ENCODE measurements around the gene MIR17HG.

DNA sequence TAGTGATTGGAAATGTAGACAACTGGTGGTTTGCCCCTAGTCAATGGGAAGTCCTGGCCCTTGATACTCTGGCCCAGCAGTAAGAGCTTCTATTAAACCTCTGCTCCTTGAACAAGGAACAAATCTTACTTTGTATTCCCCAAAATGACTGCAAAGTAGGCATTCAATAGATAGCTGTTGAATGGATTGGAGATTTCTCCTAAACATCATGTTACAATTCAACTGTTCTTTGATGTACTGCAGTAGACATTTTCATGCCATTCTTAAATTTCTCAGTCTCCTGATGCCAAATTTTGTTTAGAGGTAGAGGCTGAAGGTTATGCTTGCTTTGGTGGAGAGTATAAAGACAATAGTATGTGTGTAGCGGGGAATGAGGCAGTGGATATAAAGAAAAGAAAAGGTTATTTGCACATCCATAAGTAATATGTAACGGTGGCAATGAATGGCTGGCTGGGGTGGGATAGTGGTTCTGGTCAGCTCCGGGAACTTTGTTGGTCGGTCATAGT lies 12.8 kb downstream of the MIR17HG start:
- TF ChIP-seq, protein P1, sequence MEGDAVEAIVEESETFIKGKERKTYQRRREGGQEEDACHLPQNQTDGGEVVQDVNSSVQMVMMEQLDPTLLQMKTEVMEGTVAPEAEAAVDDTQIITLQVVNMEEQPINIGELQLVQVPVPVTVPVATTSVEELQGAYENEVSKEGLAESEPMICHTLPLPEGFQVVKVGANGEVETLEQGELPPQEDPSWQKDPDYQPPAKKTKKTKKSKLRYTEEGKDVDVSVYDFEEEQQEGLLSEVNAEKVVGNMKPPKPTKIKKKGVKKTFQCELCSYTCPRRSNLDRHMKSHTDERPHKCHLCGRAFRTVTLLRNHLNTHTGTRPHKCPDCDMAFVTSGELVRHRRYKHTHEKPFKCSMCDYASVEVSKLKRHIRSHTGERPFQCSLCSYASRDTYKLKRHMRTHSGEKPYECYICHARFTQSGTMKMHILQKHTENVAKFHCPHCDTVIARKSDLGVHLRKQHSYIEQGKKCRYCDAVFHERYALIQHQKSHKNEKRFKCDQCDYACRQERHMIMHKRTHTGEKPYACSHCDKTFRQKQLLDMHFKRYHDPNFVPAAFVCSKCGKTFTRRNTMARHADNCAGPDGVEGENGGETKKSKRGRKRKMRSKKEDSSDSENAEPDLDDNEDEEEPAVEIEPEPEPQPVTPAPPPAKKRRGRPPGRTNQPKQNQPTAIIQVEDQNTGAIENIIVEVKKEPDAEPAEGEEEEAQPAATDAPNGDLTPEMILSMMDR (IDR thresholded peaks at IDR 0.05; ENCODE audit: low read depth, low read length, poor library complexity, severe bottlenecking), result no peak
- TF ChIP-seq EZH2phosphoT487 (IDR thresholded peaks at IDR 0.05; ENCODE audit: borderline replicate concordance, low read length), result no peak

Measured in DOHH2 (cell line).